Measurements from ENCODE around the gene PVR.

- TF ChIP-seq CTCF (IDR thresholded peaks at IDR 0.05; ENCODE audit: borderline replicate concordance, extremely low read depth, low read length, poor library complexity, severe bottlenecking) (no peak), EZH2 (IDR thresholded peaks at IDR 0.05; ENCODE audit: borderline replicate concordance, low read depth, low read length, severe bottlenecking) (no peak)
These were observed 9.6 kb downstream of the PVR start for GRCh38 chr19:44653343-44653742.

All from DND-41 (cell line).